Transverse colon (tissue), 4 donors: ENCODE data around the gene GNAT3.

Experiments
- EP300 ChIP-seq: sonication (generic); formaldehyde crosslinking; IDR thresholded peaks from one replicate; pipeline ENCODE4 v1.6.1; 2017; ENCODE audit warnings: antibody characterized with exemption, low read depth
- POLR2A ChIP-seq: fragments of 450-650 bp; IDR thresholded peaks from one replicate; pipeline ENCODE4 v1.6.1; 2016; ENCODE audit warnings: antibody characterized with exemption, mild to moderate bottlenecking, moderate library complexity
- POLR2AphosphoS5 ChIP-seq, 3 donors: sonication (generic); formaldehyde crosslinking; IDR thresholded peaks; one replicate each; pipeline ENCODE4 v1.6.1; 2016; ENCODE audit warnings: antibody characterized with exemption in 3 of 3
- TF ChIP-seq, protein P1 (sequence below), 5 experiments: fragments of 200-600 bp in 3 of 5; fragments of 450-650 bp in 2 of 5; sonication (generic) in 3 of 5; IDR thresholded peaks; 1 replicate in 2 of 5; 2 replicates in 3 of 5; pipeline ENCODE4 v1.5.1; 2016 to 2017; ENCODE audit warnings: antibody characterized with exemption in 5 of 5, inconsistent platforms in 3 of 5, mild to moderate bottlenecking in 2 of 5, moderate library complexity in 1 of 5

DNA sequence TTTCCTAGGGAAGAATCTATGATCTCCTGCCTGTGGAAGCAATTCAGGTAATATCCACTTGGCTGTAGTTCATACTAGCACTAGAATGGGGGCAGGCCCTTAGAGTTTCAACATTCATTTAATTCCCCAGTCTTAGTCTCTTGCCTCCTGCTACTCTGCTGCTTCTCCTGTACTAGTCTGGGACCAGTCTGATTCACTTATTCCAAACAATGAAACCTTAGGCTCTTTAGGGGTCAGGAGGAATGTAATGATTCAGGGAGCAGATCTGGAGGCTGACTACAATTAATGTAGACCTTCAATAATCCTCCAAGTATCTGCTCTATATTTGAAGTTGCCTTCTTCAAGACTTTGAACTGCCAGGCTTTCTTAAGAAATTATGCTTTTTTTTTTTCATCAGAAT, 101.8 kb downstream of the GNAT3 start:
- TF ChIP-seq, protein P1, sequence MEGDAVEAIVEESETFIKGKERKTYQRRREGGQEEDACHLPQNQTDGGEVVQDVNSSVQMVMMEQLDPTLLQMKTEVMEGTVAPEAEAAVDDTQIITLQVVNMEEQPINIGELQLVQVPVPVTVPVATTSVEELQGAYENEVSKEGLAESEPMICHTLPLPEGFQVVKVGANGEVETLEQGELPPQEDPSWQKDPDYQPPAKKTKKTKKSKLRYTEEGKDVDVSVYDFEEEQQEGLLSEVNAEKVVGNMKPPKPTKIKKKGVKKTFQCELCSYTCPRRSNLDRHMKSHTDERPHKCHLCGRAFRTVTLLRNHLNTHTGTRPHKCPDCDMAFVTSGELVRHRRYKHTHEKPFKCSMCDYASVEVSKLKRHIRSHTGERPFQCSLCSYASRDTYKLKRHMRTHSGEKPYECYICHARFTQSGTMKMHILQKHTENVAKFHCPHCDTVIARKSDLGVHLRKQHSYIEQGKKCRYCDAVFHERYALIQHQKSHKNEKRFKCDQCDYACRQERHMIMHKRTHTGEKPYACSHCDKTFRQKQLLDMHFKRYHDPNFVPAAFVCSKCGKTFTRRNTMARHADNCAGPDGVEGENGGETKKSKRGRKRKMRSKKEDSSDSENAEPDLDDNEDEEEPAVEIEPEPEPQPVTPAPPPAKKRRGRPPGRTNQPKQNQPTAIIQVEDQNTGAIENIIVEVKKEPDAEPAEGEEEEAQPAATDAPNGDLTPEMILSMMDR (IDR thresholded peaks at IDR 0.05), result no peak
- TF ChIP-seq POLR2A, result no peak
- TF ChIP-seq POLR2AphosphoS5 (IDR thresholded peaks at IDR 0.05), result no peak
- no peak for TF ChIP-seq EP300
